ENCODE measurements around the gene POFUT2.

Gene POFUT2, protein sequence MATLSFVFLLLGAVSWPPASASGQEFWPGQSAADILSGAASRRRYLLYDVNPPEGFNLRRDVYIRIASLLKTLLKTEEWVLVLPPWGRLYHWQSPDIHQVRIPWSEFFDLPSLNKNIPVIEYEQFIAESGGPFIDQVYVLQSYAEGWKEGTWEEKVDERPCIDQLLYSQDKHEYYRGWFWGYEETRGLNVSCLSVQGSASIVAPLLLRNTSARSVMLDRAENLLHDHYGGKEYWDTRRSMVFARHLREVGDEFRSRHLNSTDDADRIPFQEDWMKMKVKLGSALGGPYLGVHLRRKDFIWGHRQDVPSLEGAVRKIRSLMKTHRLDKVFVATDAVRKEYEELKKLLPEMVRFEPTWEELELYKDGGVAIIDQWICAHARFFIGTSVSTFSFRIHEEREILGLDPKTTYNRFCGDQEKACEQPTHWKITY

DNA sequence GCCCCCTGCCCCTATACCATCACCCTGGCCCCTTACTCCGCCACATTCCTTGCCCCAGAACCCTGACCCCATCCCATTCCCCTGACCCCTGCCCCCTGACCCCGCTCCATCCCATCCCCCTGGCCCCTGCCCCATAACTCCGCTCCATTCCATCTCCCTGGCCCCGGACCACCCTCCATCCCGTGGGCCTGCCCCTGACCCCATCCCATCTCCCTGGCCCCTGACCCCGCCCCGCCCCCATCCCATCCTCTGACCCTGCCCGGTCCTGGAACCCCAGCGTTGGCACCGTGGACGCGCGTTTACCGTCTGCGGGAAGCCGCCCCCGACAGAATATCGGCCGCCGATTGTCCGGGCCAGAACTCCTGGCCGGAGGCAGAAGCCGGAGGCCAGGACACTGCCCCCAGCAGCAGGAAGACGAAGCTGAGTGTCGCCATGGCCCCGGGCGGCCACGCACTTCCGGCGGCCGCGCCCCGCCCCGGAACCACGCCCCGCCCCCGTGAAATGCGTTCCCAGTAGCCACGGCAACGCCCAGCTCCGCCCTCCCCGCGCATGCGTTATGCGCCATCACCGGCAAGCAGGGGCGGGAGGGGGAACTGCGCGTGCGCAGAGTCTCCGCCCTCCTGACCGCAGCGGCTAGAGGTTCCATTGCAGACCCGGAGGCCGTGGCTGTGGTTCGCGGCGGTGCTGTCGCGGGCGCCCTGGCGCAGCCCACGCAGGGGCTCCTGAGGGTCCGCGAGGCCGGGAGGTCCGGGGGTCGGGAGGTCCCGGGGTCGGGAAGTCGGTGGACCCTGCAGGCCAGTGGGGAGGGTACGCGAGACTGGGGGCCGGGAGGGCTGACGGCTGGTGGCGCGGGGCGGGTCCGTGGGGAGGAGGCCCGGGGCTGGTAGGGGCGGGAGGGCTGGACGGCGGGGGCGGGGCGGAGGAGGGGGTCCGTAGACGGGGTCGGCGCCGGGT is at the start of gene POFUT2:
Gene POFUT2 (minus strand): TSS at position 458 of the 954 bp plus-strand sequence. CDS start 24 bp downstream, at position 434.
- H3K4me3 ChIP-seq (ENCODE audit: low read depth, low read length), result peak within 1 kb of the TSS; percentile 83
- DNase-seq (ENCODE audit: low read depth), result peak; percentile 97
- TF ChIP-seq, protein P1, sequence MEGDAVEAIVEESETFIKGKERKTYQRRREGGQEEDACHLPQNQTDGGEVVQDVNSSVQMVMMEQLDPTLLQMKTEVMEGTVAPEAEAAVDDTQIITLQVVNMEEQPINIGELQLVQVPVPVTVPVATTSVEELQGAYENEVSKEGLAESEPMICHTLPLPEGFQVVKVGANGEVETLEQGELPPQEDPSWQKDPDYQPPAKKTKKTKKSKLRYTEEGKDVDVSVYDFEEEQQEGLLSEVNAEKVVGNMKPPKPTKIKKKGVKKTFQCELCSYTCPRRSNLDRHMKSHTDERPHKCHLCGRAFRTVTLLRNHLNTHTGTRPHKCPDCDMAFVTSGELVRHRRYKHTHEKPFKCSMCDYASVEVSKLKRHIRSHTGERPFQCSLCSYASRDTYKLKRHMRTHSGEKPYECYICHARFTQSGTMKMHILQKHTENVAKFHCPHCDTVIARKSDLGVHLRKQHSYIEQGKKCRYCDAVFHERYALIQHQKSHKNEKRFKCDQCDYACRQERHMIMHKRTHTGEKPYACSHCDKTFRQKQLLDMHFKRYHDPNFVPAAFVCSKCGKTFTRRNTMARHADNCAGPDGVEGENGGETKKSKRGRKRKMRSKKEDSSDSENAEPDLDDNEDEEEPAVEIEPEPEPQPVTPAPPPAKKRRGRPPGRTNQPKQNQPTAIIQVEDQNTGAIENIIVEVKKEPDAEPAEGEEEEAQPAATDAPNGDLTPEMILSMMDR (IDR thresholded peaks at IDR 0.05; ENCODE audit: insufficient read depth, low read depth, low read length, missing control alignments), result no peak

DNA sequence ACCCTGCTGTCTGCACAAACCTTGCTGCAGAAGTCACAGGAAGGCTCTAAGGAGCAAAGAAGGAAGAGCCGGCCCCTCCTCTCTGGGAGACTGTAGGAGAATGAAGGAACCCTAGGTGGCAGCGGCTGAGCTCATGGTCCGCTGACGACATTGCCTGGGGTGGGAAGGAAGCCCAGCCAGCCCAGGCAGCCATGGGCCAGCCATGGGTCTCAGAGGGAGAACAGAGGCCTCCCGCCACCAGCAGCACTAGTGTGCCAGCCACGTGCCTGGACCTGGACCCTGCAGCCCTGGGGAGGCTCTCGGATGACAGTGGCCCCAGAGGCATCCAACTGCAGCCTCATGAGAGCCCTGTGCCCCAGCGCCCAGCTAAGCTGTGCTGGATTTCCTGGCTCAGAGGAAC is 49.2 kb upstream of the POFUT2 start:
- TF ChIP-seq, protein P1 (IDR thresholded peaks at IDR 0.05; ENCODE audit: insufficient read depth, low read depth, low read length, missing control alignments), result no peak
- no peak overlapping the region for H3K4me3 ChIP-seq (ENCODE audit: low read depth, low read length)
- no peak for DNase-seq (ENCODE audit: low read depth)

DNA sequence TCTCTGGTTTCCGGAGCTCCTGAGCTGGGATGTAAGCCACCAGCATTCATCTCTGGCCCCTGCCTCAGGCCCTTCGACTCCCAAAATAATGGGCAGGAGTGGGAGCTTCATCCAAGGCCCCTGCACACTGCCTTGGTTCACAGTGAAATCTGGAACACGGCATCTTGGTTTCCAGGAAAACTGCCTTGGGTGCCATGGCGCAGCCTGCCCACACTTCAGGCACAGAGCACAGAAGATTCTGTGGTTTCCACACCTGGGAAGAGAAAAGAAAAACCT is 48.8 kb upstream of the POFUT2 start:
- DNase-seq (ENCODE audit: low read depth), result no peak
- TF ChIP-seq, protein P1 (IDR thresholded peaks at IDR 0.05; ENCODE audit: insufficient read depth, low read depth, low read length, missing control alignments), result no peak
- H3K4me3 ChIP-seq (ENCODE audit: low read depth, low read length), result no peak overlapping the region

DNA sequence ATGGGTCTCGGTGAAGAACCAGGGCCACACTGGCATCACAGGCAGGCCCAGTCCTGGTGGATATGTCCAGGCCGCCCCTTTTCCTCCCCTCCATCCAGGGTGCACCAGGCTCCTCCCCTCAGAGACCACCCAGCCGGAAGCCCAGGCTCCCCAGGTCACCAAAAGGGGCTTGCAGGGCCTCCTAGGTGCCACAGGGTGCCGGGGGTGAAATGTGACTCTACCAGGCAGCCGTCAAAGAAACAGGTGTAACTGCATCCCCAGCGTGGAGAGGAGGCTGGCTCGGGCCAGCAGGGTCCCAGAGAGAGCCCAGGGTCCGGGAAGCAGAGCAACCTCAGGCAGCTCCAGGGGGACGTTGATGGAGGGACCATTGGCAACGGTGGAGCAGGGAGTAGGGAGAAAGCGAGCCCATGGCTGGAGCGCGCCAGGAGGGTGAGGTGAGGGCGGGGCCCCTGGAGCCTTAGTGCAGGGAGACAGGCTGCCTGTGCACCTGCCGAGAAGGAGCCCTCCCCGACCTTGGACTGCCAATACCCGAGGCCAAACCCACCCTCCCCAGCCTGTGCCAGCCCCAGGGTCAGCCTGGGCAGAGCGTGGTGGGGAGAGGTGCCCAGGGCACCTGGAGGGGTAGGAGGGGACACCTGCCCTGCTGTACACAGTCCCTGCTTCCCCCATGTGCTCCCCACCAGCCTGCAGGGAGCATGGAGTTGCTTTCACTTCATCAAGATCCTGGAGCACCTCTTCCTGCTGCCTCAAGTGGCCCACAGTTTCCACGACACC is 48.3 kb upstream of the POFUT2 start:
- H3K4me3 ChIP-seq (ENCODE audit: low read depth, low read length), result no peak overlapping the region
- no peak for DNase-seq (ENCODE audit: low read depth)
- TF ChIP-seq, protein P1 (IDR thresholded peaks at IDR 0.05; ENCODE audit: insufficient read depth, low read depth, low read length, missing control alignments), result no peak

DNA sequence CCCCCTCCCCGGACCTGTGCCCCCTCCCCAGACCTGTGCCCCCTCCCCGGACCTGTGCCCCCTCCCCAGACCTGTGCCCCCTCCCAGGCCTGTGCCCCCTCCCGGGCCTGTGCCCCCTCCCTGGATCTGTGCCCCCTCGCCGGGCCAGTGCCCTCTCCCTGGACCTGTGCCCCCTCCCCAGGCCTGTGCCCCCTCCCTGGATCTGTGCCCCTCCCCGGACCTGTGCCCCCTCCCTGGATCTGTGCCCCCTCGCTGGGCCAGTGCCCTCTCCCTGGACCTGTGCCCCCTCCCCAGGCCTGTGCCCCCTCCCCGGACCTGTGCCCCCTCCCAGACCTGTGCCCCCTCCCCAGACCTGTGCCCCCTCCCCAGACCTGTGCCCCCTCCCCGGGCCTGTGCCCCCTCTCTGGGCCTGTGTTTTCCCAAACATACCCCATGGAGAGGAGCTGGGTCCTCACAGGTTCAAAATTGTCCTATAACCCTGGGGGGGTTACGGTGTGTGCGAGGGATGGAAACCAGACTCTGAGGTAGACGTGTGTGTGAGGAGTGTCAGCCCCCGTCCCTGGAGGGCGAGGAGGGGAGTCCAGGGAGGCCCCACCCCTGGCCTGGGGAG is 47.6 kb upstream of the POFUT2 start:
- no peak overlapping the region for H3K4me3 ChIP-seq (ENCODE audit: low read depth, low read length)
- DNase-seq (ENCODE audit: low read depth), result no peak
- TF ChIP-seq, protein P1 (IDR thresholded peaks at IDR 0.05; ENCODE audit: insufficient read depth, low read depth, low read length, missing control alignments), result no peak

DNA sequence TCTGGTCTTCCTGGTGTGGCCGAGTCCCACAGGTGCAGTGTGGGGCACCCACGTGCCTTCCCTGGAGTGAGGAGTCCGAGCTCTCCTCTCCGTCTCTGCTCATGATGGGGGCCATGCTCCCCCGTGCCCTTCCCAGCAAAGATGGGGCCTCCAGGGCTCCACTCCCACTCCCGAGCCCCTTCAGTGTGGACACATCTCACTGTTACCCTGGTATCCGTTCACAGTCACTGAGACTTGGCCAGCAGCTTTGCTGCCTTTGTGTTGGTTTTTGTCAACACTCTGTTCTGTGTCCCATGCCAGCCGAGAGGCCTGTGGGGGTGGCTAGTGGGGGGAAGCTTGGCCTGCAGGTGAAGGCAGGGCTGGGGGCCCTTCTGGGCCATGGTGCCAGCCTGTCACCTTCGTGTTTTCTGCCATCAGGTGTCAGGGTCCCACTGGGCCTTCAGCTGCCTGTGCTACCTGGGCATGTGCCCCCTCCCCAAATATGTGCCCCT is 46.9 kb upstream of the POFUT2 start:
- TF ChIP-seq, protein P1 (IDR thresholded peaks at IDR 0.05; ENCODE audit: insufficient read depth, low read depth, low read length, missing control alignments), result no peak
- DNase-seq (ENCODE audit: low read depth), result no peak
- H3K4me3 ChIP-seq (ENCODE audit: low read depth, low read length), result no peak overlapping the region
